OCI-LY7 (cell line): ENCODE measurements around the gene ARHGEF40. TPM values are rescaled to one million over a fixed set of nuclear protein-coding genes. Genes with fewer than 3 reads are reported as not detected.

Experiments used
- BruUV-seq: library from RNA; stranded (reverse); fragments of 400-500 nt; replicated peaks from 2 replicates; lab custom pipeline; 2021; lab: Mats Ljungman, UMichigan
- CTCF ChIA-PET: fragments of 300-600 bp; sonication (Branson Sonifier 250); formaldehyde crosslinking; loops from one replicate; lab custom pipeline; 2022; ENCODE audit warnings: antibody characterized with exemption; ENCODE audit not compliant: unreplicated experiment; lab: Charles Lee
- POLR2A ChIA-PET: fragments of 300-600 bp; sonication (Branson Sonifier 250); formaldehyde crosslinking; loops from one replicate; lab custom pipeline; 2022; ENCODE audit warnings: antibody characterized with exemption; lab: Charles Lee
- DNase-seq: peaks from one replicate; pipeline ENCODE4 v3.0.0-alpha.2; 2015; ENCODE audit warnings: low spot score
- H2AFZ ChIP-seq: fragments of 200-600 bp; sonication (generic), shearing (Covaris generic); 2 replicates; pipeline ENCODE4 v1.6.1; 2014; ENCODE audit warnings: mild to moderate bottlenecking, antibody characterized with exemption, low read length, moderate library complexity
- H3K27ac ChIP-seq: fragments of 200-600 bp; sonication (generic); 2 replicates; pipeline ENCODE4 v1.5.1; 2014; ENCODE audit warnings: mixed run types, low read depth, mild to moderate bottlenecking, moderate library complexity, low read length, inconsistent platforms; ENCODE audit not compliant: poor library complexity, severe bottlenecking
- H3K36me3 ChIP-seq: fragments of 200-600 bp; sonication (generic); 2 replicates; pipeline ENCODE4 v1.6.1; 2014; ENCODE audit warnings: mild to moderate bottlenecking, antibody characterized with exemption, low read length, moderate library complexity, mixed read lengths; ENCODE audit not compliant: insufficient read depth
- H3K4me1 ChIP-seq: fragments of 200-600 bp; sonication (generic); 2 replicates; pipeline ENCODE4 v1.5.1; 2014; ENCODE audit warnings: mild to moderate bottlenecking, low read length; ENCODE audit not compliant: insufficient read depth, poor library complexity, severe bottlenecking
- H3K4me2 ChIP-seq: fragments of 200-600 bp; sonication (generic); 2 replicates; pipeline ENCODE4 v1.6.1; 2014; ENCODE audit warnings: mild to moderate bottlenecking, low read length
- H3K4me3 ChIP-seq: fragments of 200-600 bp; sonication (generic); 2 replicates; pipeline ENCODE4 v1.5.1; 2014; ENCODE audit warnings: mild to moderate bottlenecking, low read depth, low read length; ENCODE audit not compliant: poor library complexity, severe bottlenecking
- H3K79me2 ChIP-seq: fragments of 200-600 bp; sonication (generic); 2 replicates; pipeline ENCODE4 v1.6.1; 2016; ENCODE audit warnings: low read depth, mild to moderate bottlenecking, low read length, moderate library complexity, mixed read lengths; ENCODE audit not compliant: insufficient read depth
- H3K9me2 ChIP-seq: fragments of 200-600 bp; sonication (generic); 2 replicates; pipeline ENCODE4 v1.6.1; 2016; ENCODE audit warnings: mild to moderate bottlenecking, low read length, mixed read lengths; ENCODE audit not compliant: insufficient read depth
- H3K9me3 ChIP-seq: fragments of 200-600 bp; sonication (generic); 2 replicates; pipeline ENCODE4 v1.6.1; 2014; ENCODE audit warnings: mild to moderate bottlenecking, mixed run types, low read length, mixed read lengths
- H4K20me1 ChIP-seq: fragments of 200-600 bp; sonication (generic); 2 replicates; pipeline ENCODE4 v1.6.1; 2014; ENCODE audit warnings: mild to moderate bottlenecking, antibody characterized with exemption, low read length, moderate library complexity, mixed read lengths; ENCODE audit not compliant: insufficient read depth
- CTCF ChIP-seq: fragments of 200-600 bp; sonication (generic); conservative IDR thresholded peaks from 2 replicates; pipeline ENCODE4 v1.5.1; 2014; ENCODE audit warnings: mild to moderate bottlenecking, antibody characterized with exemption, low read length, moderate library complexity, mixed read lengths
- EZH2phosphoT487 ChIP-seq: fragments of 200-600 bp; sonication (generic); IDR thresholded peaks from 2 replicates; pipeline ENCODE4 v1.6.1; 2018; ENCODE audit warnings: low read depth, borderline replicate concordance, mild to moderate bottlenecking, mixed run types, antibody characterized with exemption, low read length, moderate library complexity, mixed read lengths
- intact Hi-C: fragments of 100-400 bp; cut with micrococcal nuclease; formaldehyde crosslinking; loops from one replicate; pipeline ENCODE4 v1.10.0; 2022; ENCODE audit not compliant: unreplicated experiment
- total RNA-seq, 2 experiments: library from RNA; depleted of rRNA in 1 of 2; stranded (reverse); fragments of >200 nt in 1 of 2; shearing (Covaris generic) in 1 of 2; gene quantifications; 2 replicates each; pipeline ENCODE4 v1.2.3, GENCODE V29; 2014 to 2022

ARHGEF40 gene
- total RNA-seq, 2 experiments from 2014 or later: 1.3 to 2.0 TPM

GRCh38 chr14:21033133-21033698, 36.9 kb upstream of the ARHGEF40 start:
- no peaks in the 10 kb centered on the region for H3K36me3 ChIP-seq
- no peak for DNase-seq
- BruUV-seq: no TSS peak
- intact Hi-C loops: no loop called here
- H3K9me3 ChIP-seq: no peaks in the 10 kb centered on the region
- H3K4me1 ChIP-seq: no peaks in the 10 kb centered on the region
- H4K20me1 ChIP-seq: no peaks in the 10 kb centered on the region
- H2AFZ ChIP-seq: no peak overlapping the region
- no peak overlapping the region for H3K27ac ChIP-seq
- POLR2A ChIA-PET: interaction anchor here (0.6 kb wide), 1 partner anchor 38 kb away, joined by 3 read pairs; no protein-coding TSS in a partner anchor
- no peaks in the 10 kb centered on the region for H3K9me2 ChIP-seq
- no peak overlapping the region for H3K4me2 ChIP-seq
- H3K79me2 ChIP-seq: no peaks in the 10 kb centered on the region
- no peak for TF ChIP-seq CTCF
- no peak for TF ChIP-seq EZH2phosphoT487
- CTCF ChIA-PET: interaction anchor here (2.2 kb wide), 1 partner anchor 18 kb away, joined by 10 read pairs; no protein-coding TSS in a partner anchor
- H3K4me3 ChIP-seq: no peak overlapping the region

- Histone ChIP-seq H4K20me1 (no peaks in the 10 kb centered on the region), H3K9me2 (no peaks in the 10 kb centered on the region), H2AFZ (no peak within 1 kb of the TSS), H3K4me2 (no peak within 1 kb of the TSS), H3K4me1 (no peaks in the 10 kb centered on the region), H3K36me3 (no peaks in the 10 kb centered on the region), H3K79me2 (no peaks in the 10 kb centered on the region), H3K9me3 (no peaks in the 10 kb centered on the region), H3K4me3 (no peak within 1 kb of the TSS), H3K27ac (no peak within 1 kb of the TSS)
- no peak for DNase-seq
- ChIA-PET POLR2A (no interaction called here), CTCF (no interaction called here)
- intact Hi-C loops: no loop called here
- no peak for TF ChIP-seq EZH2phosphoT487
- TF ChIP-seq CTCF: no peak
- BruUV-seq: no TSS peak
These were observed 35.4 kb upstream of the ARHGEF40 start, which contains the start of gene RNASE13 for GRCh38 chr14:21034707-21035106. RNASE13 (minus strand) TSS chr14:21034807; CDS start chr14:21034288, 519 bp downstream.

- Histone ChIP-seq H3K4me2 (no peak overlapping the region), H3K9me2 (no peaks in the 10 kb centered on the region), H3K4me3 (no peak overlapping the region), H3K27ac (no peak overlapping the region), H3K79me2 (no peaks in the 10 kb centered on the region), H3K9me3 (no peaks in the 10 kb centered on the region), H2AFZ (no peak overlapping the region), H4K20me1 (no peaks in the 10 kb centered on the region), H3K4me1 (no peaks in the 10 kb centered on the region), H3K36me3 (no peaks in the 10 kb centered on the region)
- no TSS peak for BruUV-seq
- intact Hi-C loops: no loop called here
- no peak for TF ChIP-seq CTCF
- TF ChIP-seq EZH2phosphoT487: no peak
- ChIA-PET POLR2A (no interaction called here), CTCF (no interaction called here)
- DNase-seq: no peak
These were observed 33.4 kb upstream of the ARHGEF40 start for GRCh38 chr14:21036751-21037150.
